Measurements from ENCODE around the gene NAV2.

NAV2 gene

DNA sequence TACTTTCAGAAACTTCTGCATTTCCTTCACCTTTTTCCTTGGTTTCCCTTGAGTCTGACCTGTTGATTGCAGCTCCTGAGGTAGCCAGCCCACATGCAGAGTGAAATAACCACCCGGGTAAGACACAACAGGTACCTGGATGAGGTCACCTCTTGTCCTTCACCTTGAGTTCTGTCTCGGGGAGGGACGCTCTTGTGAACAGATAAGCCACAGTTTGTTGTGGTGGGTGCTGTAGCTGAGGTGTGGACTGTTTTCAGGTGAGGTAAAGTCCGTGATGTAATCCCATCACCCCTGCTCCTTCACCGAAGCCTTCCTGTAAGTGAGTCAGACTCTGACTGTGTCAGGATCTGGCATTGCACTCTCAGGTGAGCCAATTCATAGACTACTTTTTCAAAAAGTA is 183.1 kb downstream of the NAV2 start:
- no peak for TF ChIP-seq ZNF274 (IDR thresholded peaks at IDR 0.05; ENCODE audit: low read depth, low read length)
- no peak overlapping the region for H3K4me3 ChIP-seq (ENCODE audit: low read length)

DNA sequence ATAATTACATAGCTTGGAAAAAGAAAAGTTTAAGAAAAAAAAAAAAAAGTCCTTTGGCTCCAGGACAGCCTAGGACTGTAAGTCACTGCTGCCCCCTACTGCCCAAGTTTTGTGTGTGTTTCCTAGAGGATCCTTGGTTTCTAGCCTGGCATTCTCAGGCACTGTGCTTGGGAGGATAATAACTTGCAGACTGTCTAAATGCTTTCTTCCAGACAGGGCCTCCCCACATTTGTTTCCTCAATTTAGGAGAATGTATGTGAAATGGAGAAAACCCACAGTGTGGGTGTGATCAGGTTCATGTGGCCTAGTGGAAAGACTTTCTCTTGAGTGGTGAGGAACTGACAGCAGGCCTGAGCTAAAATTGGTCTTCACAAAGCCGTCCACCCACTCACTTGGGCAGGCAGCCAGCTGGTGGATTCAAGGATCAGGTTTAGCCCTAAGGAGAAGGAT is 191.0 kb downstream of the NAV2 start:
- TF ChIP-seq ZNF274 (IDR thresholded peaks at IDR 0.05; ENCODE audit: low read depth, low read length): no peak
- no peak overlapping the region for H3K4me3 ChIP-seq (ENCODE audit: low read length)

DNA sequence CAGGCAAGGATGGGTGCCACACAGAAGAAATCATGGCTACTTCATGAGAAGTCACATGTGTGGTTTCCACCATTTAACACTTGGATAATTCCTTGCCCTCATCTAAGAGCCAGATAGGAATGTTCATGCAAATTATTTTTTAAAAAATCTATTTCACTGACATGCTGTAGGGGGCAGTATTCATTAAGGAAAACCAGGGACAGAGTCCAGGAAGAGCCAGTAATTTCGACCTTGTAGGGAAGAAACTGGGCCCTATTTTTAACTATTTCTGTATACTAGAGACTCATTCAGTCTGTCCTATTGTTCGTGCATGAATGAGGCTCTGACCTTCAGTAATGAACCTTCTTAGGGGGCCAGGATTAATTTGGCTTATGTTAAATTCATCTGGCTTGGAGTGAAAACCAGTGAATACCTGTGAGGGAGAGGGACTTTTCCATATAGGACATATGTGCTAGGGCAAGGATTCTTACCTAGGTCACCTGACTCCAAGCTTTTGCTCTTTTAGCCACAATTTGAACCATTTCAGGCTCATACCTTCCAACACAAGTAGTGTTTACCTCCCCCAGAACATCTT is 192.7 kb downstream of the NAV2 start:
- H3K4me3 ChIP-seq (ENCODE audit: low read length): no peak overlapping the region
- TF ChIP-seq ZNF274 (IDR thresholded peaks at IDR 0.05; ENCODE audit: low read depth, low read length): no peak

DNA sequence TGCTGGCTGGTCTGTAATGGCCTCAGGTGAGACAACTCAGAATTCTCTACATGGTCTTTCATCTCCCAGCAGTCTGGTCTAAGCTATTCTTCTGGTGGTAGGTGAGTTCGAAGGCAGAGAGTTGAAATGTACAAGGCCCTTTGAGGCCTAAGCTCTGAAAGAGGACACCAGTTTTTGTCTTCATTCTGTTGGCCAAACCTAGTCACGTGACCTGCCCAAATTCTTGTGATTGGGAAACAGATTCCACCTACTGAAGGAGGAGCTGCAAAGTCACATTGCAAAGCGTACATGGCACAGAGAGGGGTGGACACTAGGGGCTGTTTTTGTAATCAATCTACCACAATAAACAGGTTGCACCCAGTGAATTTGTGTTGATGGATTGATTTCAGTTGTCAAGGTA is 193.5 kb downstream of the NAV2 start:
- no peak for TF ChIP-seq ZNF274 (IDR thresholded peaks at IDR 0.05; ENCODE audit: low read depth, low read length)
- no peak overlapping the region for H3K4me3 ChIP-seq (ENCODE audit: low read length)

DNA sequence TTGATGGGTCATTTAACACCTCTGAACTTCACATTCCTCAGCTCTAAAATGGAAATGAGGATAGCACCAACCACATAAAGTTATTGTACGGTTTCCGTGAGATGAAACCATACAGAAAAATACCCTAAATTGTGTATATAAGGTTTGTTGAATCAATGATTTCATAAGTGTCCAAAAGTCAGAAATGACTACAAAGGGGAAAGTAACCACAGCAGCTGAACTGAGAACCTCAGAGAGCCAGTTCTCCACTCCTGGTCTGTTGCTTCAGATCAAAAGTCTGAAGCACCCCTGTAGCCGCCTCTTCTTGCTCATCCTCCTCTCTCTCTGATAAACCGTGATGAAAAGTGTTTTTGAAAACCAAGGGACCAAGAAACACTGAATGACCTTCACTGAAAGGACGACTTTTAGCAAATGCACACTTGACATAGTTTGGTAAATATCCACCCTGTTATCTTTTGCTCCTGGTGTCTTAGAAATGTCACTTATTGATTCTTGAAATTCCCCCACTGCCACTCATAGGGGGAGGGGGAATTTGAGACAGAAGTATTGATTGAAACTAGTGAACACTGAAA is 194.5 kb downstream of the NAV2 start:
- TF ChIP-seq ZNF274 (IDR thresholded peaks at IDR 0.05; ENCODE audit: low read depth, low read length): no peak

DNA sequence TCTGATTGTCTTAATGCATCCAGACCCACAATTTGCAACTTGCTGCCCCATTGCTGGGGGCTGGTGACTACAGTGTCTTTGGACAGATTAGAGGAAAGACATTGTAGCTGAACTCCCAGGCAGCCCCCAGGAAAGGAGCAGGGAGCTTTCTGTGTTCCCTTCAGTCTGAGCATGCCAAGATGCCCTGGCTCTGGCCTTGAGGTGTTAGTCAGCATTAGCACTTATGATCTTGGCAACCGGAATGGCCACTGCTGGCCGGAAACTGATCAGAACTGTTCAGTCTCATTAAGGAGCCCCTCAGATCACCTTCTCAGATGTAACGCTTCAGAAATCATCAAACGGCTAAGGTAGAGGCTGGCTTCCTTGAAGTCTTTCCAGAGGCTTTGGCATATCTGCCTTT is 195.2 kb downstream of the NAV2 start:
- no peak overlapping the region for H3K4me3 ChIP-seq (ENCODE audit: low read length)
- no peak for TF ChIP-seq ZNF274 (IDR thresholded peaks at IDR 0.05; ENCODE audit: low read depth, low read length)

More for the DNA sequence above, 194.5 kb downstream of the NAV2 start:
- H3K4me3 ChIP-seq (ENCODE audit: low read length): no peak overlapping the region

DNA sequence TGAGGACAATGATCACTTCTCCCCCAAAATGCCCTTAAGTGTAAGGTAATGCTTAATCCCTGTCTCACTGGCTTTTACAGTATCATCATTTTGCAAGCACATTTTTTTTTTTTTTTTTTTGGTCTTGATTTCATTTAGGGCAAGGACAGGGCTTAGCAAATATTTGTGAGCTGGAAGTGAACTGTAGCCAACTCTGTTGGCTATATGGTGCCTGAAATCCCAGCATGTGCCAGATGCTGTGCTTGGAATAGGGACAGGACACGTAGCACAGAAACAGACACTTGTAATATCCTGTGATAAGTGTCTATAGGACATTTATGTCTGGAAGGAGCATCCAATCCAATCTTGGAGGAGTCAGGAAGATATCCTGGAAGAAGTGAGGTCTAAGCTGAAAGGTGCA is 198.3 kb downstream of the NAV2 start:
- no peak overlapping the region for H3K4me3 ChIP-seq (ENCODE audit: low read length)

DNA sequence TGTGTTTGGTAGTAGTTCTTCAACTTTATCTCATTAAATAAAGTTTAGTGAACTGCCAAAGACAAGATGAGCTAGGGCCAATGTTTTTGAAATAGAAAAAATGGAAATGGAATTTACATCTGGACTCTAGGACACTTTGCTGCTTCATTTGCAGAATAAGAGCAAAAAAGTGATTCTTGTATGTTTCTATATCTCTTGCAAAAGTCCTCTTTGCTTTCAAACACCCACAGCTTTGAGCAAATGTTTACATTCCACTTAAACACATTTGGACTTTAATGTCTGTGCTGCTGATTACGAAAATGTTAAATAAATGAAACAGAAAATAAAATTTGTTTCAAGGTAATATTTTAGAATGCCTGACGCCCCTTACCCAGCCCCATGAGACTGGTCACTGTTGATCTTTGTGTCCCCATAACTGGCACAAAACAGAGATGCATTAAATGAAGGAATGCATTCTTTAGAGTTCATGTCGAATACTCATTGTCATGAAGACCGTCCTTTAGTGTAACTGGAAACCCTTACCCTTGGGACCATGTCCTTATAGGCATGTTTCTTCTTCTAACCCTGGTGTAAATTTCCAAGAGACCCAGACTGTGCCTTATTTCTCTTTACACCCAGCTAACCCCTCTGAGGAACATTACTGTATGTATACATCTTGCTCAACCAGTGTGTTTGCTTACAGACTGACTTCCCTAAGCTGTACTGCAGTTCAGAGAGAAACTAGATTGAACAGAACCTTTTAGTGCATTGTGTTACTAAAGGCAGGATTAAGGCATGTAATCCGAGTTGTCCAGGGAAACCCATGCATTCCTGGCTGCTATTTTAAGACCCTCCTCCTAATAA is 199.7 kb downstream of the NAV2 start:
- no peak overlapping the region for H3K4me3 ChIP-seq (ENCODE audit: low read length)
- no peak for TF ChIP-seq ZNF274 (IDR thresholded peaks at IDR 0.05; ENCODE audit: low read depth, low read length)

More for the DNA sequence above, 198.3 kb downstream of the NAV2 start:
- no peak for TF ChIP-seq ZNF274 (IDR thresholded peaks at IDR 0.05; ENCODE audit: low read depth, low read length)

DNA sequence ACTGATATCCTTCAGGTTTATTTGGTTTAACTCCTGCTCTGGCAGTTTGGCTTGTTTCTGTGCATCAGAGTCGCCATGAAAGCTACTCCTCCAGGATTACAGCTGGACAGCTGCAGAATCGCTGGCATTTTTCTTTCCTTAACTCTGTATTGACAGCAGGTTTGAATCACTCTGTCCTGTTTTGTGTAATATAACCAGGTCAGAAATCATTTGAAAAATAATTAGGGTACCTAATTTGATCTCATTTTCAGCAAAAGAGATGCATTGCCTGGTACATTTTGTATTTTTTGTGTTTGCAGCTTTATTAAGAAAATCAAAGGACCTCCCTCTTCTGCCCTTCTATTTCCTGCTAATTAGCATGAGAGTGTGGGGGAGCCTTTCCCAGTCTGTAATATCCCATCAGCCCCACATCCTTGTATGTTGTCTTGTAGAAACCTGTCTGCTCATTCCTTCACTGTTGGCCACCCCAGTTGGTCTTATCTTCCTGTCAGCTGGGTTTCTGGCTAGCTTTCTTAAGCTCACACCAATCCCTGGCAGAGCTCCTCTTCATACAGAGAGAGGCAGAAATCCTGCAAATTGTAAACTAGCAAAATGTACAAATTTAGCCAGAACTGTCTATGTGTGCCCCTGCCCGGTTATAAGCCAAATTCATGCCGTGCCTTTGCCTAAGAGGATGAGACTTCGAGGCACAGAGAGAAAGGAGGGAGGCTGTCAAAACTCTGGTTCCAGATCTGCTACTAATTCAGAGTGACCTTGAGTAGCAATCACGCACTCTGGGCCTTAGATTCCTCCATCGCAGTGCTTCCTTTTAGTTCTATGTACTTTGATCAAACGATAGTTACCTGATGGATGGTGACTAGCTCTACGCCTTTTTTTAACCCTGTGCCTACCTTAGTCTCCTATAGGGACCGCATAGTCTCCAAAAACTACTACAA is 200.6 kb downstream of the NAV2 start:
- TF ChIP-seq ZNF274 (IDR thresholded peaks at IDR 0.05; ENCODE audit: low read depth, low read length): no peak
- no peak overlapping the region for H3K4me3 ChIP-seq (ENCODE audit: low read length)

DNA sequence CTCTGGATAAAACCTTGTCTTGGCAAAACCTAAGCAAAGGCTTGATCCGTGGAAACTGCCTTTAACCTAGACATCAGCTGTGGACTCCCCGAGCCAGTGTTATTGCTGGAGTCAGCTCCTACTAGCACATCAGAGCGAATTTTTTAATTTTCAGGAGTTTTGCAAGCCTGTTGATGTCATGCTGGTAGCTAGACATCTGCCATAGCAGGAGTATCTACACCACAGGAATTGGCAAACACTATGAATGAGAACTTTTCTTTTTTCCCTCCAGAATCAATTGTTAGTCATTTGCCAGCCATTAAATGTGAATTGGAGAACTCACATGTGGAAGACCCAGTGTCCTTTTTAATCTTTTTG is 201.2 kb downstream of the NAV2 start:
- TF ChIP-seq ZNF274 (IDR thresholded peaks at IDR 0.05; ENCODE audit: low read depth, low read length): no peak
- H3K4me3 ChIP-seq (ENCODE audit: low read length): no peak overlapping the region

DNA sequence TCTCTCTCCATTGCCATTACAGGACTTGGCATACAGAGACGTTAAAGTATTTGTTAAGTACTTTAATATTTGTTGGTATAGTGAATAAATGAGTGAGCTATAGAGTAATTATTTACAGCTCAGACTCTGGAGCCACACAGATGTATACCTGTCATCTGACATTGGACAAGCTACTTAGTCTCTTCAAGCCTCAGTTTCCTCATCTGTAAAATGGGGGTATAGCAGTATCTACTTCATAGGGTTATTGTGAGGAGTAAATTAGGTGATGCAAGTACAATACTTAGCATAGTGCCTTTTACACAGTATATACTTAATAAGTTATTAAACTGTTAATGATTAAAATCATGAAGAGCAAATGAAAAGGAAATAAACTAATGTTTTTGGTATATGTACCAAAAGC is 203.2 kb downstream of the NAV2 start:
- no peak overlapping the region for H3K4me3 ChIP-seq (ENCODE audit: low read length)
- TF ChIP-seq ZNF274 (IDR thresholded peaks at IDR 0.05; ENCODE audit: low read depth, low read length): no peak

DNA sequence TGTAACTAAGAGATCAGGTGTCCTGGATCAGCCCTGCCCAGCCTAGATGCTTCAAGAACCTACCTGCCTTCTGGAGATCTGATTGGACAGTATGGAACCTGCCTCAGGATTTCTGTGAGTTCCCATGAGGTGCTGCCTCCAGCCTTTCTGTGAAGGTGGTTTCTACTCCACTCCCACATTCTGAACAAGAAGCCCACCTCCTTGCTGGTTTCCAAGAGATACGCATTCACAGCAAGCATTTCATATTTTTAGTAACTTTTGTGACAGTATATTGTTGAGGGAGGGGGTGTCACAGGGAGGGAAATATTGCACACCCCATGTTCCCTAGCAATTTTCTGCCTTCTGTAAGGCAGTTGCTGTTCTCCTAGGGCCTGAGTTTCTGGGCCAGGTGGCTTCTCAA is 204.4 kb downstream of the NAV2 start:
- TF ChIP-seq ZNF274 (IDR thresholded peaks at IDR 0.05; ENCODE audit: low read depth, low read length): no peak
- no peak overlapping the region for H3K4me3 ChIP-seq (ENCODE audit: low read length)

DNA sequence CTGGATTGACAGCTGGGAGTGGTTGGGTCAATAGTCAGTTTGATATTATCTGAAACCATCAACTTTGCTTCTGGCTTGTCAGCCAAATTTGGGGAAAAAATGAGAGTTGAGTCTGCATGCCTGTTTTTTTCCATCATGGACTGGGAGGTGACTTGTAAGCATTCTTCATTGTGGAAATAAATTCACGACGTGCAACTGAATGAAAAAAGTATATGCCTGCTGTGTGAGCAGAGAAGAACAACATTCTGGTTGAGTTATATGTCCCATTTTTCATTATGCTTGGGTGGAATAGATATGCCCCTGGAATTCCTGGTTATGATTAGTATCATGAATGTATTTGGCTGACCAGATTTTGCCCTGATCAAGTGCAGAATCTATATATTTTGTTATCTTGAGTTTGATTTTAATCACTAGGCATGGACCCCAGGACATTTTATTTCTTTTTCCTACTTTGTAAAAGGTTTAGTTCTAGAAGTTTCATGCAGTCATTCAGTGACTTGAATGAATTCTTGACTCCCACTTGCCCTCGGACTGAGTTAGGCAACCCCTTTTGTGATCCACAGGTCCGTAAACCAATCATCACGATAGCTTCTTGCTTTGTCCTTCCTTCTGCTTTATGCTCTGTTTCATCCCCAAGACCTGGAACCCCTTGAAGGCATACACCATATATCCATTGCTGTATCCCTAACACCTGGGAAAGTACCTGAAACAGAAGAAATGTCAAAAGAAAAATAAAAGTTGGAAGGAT is 205.8 kb downstream of the NAV2 start:
- TF ChIP-seq ZNF274 (IDR thresholded peaks at IDR 0.05; ENCODE audit: low read depth, low read length): no peak
- H3K4me3 ChIP-seq (ENCODE audit: low read length): no peak overlapping the region
